Activated CD8-positive, alpha-beta memory T cell treated with anti-CD3 and anti-CD28 coated beads for 1 hour (primary cell): Measurements from ENCODE around the gene TSPAN33.
"Not testable (repeated sequence)": the region's sequence is repeated elsewhere in the genome, so short reads cannot be mapped to it uniquely, and the experiment has no call there.

ENCODE experiments used
- DNase-seq, 2 donors: peaks; one replicate each; pipeline ENCODE4 v3.0.0-alpha.2; 2020; ENCODE audit warnings: low read depth in 1 of 2; ENCODE audit errors: extremely low read depth in 1 of 2

The TSPAN33 gene

GRCh38 chr7:129169171-129169671 is 24.7 kb downstream of the TSPAN33 start:
- no peak for DNase-seq

- no peak for DNase-seq
Measured at GRCh38 chr7:129169686-129170440, 25.4 kb downstream of the TSPAN33 start.

GRCh38 chr7:129170441-129171021 is 26.0 kb downstream of the TSPAN33 start:
- no peak for DNase-seq

- not testable (repeated sequence) for DNase-seq
Measured at GRCh38 chr7:129173861-129174260, 29.4 kb downstream of the TSPAN33 start.

- DNase-seq = no peak
Measured at GRCh38 chr7:129176916-129177710, 32.6 kb downstream of the TSPAN33 start.

- DNase-seq = no peak
Measured at GRCh38 chr7:129184981-129185670, 40.6 kb downstream of the TSPAN33 start.

- DNase-seq = no peak
Measured at GRCh38 chr7:129186749-129187260, 42.3 kb downstream of the TSPAN33 start.

- DNase-seq = no peak
Measured at GRCh38 chr7:129187681-129188371, 43.3 kb downstream of the TSPAN33 start.

GRCh38 chr7:129188372-129188891 is 43.9 kb downstream of the TSPAN33 start, which contains the start of gene SMO:
Gene SMO, plus strand, starts transcription at chr7:129188633. Its CDS starts 519 bp downstream, at chr7:129189152.
- no peak for DNase-seq

- no peak for DNase-seq
Measured at GRCh38 chr7:129188892-129189660, 44.6 kb downstream of the TSPAN33 start.

- no peak for DNase-seq
Measured at GRCh38 chr7:129189661-129190310, 45.3 kb downstream of the TSPAN33 start.

GRCh38 chr7:129191272-129191671 is 46.8 kb downstream of the TSPAN33 start:
- DNase-seq = no peak

GRCh38 chr7:129193892-129194291 is 49.4 kb downstream of the TSPAN33 start:
- DNase-seq = no peak

- DNase-seq = no peak
Measured at GRCh38 chr7:129197771-129198170, 53.3 kb downstream of the TSPAN33 start.

- DNase-seq = no peak
Measured at GRCh38 chr7:129199406-129199805, 54.9 kb downstream of the TSPAN33 start.

GRCh38 chr7:129202058-129202777 is 57.7 kb downstream of the TSPAN33 start:
- no peak for DNase-seq

- DNase-seq = no peak
Measured at GRCh38 chr7:129203050-129203741, 58.7 kb downstream of the TSPAN33 start.
